Activated T-cell treated with anti-CD3 and anti-CD28 coated beads for 1 hour (primary cell): Measurements from ENCODE around the gene PHC3.
"Not testable (repeated sequence)": the region's sequence is repeated elsewhere in the genome, so short reads cannot be mapped to it uniquely, and the experiment has no call there.

ENCODE experiments used
- DNase-seq: peaks from one replicate; pipeline ENCODE4 v3.0.0-alpha.2; 2020; ENCODE audit warnings: low read depth

Gene PHC3

DNA sequence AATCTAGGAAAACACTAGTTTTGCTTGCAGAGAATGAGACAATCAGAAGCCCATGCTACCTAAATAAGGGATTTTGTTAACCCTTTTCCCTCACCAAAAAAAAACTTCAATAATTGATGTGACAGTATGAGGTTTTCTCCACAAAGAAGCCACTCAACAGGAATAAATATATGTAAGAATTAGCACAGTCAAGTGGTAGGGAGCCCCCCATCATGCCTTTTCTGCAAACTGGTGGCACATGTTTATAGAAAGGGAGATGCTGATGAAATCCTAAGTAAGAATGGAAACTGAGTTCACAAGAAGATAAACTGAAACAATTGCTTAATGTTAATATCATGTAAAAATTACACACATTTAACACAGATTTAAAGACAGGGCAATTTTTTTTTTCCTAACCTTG lies 51.0 kb downstream of the PHC3 start:
- no peak for DNase-seq

DNA sequence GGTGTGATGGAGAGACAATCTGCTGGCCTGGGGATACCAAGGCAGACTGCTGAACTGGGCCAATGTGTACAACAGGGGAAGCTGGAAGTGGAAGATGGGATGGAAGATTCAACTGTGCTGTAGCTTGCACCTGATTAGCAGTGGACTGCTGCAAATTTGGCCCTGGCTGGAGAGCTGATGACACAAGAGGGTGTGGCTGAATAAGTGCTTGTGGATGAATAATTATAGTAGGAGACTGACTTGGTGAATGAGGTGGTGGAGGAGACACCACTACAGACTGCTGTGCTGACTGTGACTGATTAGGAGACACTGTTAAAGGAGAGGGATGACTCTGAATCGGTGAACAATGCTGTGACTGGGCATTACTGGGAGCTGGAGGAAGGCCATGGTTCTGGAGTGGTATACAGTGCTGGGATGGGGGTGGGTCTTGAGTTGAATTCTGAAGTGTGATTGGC lies 52.5 kb downstream of the PHC3 start:
- no peak for DNase-seq

DNA sequence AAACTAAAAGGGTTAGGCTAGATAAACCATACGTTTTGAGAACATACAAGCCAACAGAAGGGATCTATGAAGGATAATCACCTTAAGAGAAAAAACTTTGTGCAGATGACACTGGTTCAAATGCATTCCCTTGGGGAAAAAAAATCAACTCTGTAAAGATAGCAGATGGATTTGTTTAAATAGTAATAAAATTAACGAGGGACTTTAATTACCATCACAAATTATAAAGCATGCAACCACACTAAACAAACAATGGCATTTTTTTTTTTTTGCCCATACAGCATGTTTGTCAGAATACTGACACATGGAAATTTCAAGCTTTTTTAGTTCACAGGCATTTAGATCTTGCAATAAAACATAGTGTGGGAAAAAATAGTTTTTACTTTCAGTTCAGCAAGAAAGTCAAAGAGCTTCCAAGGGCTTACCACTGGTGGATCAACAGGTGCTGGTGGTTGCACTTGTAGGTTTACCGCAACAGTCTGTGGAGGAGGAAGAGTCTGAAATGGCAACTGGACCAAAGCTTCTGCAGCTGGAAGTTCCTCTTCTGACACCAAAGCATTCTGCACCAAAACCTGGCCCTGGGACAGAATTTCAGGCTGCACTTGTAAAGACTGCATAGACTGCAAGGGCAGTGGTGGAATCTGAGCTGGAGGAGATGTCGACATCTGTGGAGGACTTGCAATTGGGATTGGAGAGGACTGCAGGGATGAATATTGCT lies 53.1 kb downstream of the PHC3 start:
- DNase-seq, result no peak

DNA sequence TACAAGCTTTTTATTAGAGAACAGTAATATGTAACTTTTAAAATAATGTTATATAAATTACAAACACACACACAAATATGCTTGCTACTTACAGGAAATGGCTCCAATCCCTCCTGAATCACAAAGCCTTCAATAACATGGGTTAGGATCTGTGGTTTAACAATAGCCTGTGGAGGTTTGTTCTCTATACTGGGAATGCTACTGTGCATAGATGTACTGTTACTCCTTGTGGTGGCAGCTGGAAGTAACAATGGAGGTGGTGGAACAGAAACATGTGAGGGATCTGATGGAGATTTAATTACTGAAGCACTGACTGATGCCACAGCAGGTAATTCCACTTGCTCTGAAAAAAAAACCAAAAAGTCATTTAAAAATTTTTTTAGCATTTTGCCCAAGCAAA lies 64.4 kb downstream of the PHC3 start:
- DNase-seq, result no peak

DNA sequence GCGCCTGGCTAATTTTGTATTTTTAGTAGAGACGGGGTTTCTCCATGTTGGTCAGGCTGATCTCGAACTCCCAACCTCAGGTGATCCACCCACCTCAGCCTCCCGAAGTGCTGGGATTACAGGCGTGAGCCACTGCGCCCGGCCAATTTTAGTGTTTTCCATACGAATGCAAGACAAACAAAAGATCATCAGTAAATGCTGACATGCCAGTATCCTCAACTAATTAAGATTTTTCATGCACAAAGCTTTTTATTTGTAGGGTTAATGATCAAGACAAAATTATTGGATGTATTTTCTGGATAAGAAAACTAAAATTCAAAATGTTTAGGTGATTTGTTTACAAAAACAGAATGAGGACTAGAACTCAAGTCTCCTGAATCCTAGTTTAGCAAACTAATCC lies 67.4 kb downstream of the PHC3 start:
- DNase-seq, result not testable (repeated sequence)

DNA sequence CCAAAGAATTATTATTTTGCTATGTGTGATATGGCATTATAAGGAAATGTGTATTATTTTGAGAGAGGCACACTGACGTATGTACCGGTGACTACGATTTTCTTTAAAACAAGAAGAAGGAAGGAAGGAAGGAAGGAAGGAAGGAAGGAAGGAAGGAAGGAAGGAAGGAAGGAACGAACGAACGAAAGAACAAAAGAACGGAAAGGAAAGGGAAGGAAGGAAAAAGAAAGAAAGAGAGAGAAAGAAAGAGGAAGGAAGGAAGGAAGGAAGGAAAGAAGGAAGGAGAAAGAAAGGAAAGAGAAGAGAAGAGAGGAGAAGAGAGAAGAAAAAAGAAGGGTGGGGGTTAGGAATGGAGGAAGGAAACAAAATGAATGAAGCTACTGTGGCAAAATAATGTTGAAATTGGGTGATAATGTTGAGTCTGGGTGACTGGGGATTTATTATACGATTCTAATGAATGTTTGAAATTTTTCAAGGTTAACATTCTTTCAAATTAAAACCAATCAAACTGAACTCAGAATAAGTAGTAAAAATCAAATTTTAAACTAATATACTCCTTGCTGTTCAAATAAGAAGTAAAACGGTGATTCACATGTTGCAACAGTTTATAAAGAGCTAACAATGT lies 70.3 kb downstream of the PHC3 start:
- no peak for DNase-seq

DNA sequence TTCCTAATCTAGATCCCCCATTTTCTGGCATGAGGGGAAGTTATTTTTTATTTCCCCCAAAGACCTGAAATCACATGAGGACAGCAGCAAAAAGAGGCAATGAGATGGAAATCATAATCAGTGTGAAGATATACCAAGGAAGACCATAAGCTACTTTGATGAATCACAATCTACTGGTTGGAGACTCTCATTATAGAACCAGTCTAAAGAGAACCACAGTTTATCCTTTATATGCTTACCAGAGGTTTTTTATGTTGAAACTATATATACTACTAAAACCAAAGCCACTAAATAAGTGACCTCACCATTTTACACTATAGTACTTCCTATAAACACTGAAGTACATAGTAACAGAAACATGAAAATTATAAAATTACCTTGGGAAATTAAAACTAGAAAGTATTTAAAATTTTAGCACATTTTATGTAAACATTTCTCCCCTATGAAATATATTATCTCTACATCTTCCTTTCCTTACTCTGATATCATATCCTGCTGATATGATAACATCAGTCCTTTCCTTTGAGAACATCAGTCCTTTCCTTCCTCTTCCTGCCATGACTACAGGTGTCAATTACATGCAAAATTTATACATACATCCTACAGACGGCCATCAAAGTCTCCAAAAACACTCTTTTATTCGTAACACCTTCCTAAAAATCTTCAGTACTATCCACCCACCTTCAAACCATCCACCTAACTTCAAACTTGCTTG lies 71.8 kb downstream of the PHC3 start:
- DNase-seq, result no peak

DNA sequence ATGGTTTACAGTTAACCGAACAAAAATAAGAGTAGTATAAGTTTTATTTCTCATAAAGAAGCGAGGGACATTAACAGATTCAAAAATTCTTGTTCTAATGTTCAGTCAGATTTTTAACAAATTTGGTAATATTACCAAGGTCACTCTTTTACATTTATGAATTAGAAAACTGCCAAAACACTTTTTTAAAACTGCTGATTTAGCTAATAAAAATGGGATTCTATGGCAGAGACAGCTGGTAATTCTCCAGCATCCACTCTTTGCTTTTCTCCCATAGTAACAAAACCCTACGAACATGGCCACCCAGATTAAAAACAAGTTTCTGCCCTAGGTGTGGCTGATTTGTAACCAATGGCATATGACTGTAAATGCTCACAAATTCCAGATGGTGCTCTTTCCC lies 72.6 kb downstream of the PHC3 start:
- DNase-seq, result no peak

DNA sequence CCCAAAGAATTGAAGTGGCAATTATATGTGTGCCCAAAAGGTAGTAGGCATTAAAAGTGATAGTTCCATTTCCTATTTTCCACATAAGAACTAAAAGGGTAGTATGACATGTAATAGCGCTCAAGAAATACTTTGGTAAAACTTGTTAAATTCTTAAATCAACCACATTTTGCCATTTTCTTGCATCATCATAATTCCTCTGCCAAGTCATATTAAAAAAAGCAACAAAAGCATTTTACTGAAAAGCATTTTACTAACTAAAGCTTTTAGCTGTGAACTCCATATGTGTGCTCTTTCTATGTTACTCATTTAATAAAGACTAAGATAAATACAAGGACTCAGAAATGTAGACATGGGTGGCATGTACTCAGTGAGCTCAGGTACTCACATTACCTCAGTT lies 73.6 kb downstream of the PHC3 start:
- no peak for DNase-seq

DNA sequence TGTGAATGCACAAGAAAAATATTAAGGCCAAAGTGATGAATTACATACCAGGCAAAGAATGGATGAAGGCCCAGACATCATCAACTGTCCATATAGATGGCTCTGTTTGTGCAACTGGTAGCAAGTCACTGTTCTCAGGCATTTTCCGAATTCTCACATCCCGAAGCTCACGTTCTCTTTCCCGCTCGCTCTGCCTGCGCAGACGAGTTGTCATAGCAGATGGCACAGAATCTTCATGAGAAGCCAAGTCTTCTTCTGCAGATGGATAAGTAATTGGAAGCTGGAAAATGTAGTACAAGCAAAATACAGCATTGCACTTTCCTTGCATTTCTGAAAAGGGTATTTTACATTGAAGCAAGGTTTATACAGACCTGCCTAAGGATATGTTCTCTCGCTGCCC lies 79.1 kb downstream of the PHC3 start:
- no peak for DNase-seq

DNA sequence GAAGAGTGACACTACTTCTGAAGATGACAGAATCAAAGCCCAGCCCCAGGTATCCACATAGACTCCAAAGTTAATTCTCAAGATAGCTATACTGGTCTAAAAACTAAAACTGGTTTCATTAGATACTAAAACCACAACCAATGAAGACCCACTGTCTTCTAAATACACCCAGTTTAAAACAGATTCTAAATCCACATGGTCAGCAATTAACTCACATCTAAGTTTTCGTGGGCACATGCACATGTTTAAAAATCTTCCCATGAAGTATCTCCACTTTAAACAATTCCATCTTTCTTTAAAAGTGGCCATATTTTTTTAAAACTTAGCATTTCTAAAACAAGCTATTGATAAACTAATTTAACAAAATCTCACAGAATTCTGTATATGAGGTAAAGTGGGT lies 80.6 kb downstream of the PHC3 start:
- no peak for DNase-seq

DNA sequence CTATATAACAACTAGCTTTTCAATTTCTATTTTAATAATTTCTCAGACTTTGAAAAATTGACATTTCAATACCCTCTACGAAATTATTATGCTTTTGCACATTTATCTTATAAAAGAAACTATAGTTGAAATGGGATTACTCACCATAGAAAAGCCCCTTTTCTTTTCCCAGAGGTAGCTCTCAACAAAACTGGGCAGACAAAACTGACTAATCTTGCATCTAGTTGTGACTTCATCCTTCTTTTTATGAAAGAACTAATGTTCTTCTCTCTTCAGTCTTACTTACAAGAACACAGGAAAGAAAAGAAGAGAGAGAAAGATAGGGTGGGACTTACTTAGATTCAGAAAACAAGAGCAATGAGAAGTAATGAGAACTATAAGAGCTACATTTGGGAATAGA lies 82.8 kb downstream of the PHC3 start:
- no peak for DNase-seq

DNA sequence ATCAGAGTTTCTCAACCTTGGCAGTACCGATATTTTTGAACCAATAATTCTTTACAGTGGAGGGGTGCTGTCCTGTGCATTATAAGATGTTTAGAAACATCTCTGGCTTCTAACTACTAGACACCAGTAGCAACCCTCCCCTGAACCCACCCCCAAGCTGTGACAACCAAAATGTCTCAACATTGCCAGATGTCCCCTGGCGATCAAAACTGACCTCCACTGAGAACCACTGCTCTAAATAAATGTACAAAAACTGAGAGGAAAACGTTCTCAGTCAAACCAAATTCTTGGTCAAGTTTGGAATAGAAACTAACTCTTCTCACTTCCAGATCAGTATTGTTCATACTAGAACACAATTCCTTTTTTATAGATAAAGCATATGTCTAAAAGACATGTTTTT lies 85.2 kb downstream of the PHC3 start:
- DNase-seq, result no peak

DNA sequence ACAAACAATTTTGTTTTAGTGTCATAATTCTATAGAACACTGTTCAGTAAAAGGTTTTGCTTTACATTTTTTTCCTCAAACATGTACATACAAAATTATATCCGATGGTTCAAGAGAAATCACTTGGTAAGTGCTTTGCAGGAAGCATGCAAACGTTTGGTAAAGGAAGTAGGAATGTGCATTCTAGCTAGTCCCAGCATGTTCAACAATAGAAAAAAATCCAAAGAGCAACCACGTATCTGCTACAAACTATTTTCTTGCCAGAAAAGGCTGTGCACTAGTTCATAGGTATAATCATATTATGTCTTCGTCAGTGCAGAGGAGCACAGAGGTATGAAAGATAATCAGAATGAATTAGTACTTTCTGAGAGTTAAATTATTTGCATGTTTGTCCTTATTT lies 85.8 kb downstream of the PHC3 start:
- no peak for DNase-seq

DNA sequence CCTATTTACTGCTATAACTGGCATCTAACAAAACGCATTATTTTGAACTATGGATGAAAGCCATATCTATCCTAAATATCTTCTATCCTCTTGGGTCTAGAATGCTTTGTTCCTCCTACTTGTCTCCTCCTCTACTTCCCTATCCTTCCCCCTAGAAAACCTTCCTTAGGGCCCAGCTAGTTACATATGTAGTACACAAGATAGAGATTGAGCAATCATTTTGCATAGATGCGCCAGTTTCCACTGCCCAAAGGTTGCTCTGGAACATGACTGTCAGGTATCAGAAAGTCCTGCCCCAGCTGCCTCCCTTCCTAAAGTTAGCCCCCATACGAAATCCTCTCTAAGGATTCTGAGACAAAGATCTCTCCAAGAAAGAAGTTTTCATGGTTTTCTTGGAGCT lies 88.6 kb downstream of the PHC3 start:
- no peak for DNase-seq

DNA sequence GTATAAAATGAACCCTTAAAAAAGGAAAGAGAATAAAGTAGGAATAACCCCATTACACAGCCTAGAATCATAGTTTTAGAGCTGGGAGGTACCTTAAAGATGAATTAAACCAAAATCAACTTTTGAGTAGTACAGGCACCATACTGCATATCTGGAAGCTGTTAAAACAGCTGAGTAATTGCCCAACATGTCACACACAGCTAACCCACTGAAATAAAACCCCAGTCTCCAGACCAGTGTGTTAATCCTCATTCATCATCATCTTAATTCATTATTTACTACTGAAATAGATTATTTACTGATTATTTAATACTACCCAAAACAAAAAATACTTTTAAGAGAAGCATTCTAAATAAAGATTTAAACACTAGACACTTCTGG lies 90.9 kb downstream of the PHC3 start:
- DNase-seq, result no peak

DNA sequence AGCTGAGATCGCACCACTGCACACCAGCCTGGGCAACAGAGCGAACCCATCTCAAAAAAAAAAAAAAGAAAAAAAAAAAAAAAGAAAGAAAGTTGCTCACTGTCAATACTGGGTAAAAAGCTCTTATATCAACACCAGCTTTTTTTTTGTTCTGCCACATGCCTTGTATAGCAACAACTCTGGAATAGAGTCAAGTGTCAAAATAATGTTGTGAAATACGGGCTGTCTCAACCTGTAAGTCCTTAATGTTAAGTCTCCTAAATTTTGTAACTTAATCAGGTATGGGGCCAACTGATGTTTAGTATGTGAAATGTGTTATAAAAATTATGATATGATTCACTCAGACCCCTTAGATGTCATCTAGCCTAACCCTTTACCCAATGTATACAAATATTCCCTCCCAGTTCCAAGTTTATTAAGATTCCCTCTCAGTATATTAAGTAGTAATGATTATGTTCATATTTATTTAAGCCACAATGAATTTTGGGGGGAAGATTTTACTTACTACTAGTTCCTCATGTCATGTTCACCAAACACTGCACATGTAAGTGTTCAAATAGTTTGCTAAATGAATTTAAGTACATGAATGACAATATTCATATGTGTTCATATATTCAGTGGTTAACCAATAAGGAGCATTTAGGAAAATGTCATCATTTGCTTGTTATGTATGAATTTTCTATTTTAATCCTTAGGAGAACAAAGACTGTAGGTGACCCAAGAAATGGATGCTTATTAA lies 91.5 kb downstream of the PHC3 start:
- DNase-seq, result no peak

DNA sequence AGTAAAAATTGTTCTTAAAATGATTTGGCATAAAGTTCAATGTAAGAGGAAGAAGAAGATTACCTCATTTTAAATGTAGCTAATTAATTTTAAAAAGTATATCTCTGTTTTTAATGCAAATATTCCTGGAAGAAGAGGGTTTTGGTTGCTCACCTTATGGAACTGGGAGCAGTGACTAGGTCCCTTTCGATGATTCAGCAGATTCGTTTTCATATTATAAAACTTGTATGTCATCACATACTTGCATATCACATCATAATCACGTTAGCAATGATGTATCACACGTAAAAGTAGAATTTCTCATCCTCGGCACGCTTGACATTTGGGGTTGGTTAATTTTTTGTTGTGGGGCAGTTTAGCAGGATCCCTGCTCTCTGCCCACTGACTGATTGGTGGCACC lies 96.1 kb downstream of the PHC3 start:
- DNase-seq, result no peak

DNA sequence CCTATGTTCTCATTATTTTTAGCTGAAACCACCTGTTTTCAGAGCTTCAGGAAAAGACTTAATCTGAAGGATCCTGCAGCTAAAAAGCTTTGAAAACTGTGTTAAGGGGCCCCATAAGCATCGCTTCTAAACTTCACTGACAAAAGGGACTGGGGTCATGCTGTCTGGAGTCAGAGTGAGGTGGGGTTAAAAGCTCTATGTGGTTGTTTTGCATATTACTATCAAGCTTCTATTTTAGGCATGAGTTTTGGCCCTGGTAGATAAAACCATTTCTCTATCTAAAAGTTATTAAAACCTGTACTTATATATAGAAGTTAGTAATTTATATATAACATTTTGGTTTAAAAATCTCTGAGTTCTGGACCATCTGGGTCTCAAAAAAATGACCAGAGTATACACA lies 98.2 kb downstream of the PHC3 start:
- no peak for DNase-seq

DNA sequence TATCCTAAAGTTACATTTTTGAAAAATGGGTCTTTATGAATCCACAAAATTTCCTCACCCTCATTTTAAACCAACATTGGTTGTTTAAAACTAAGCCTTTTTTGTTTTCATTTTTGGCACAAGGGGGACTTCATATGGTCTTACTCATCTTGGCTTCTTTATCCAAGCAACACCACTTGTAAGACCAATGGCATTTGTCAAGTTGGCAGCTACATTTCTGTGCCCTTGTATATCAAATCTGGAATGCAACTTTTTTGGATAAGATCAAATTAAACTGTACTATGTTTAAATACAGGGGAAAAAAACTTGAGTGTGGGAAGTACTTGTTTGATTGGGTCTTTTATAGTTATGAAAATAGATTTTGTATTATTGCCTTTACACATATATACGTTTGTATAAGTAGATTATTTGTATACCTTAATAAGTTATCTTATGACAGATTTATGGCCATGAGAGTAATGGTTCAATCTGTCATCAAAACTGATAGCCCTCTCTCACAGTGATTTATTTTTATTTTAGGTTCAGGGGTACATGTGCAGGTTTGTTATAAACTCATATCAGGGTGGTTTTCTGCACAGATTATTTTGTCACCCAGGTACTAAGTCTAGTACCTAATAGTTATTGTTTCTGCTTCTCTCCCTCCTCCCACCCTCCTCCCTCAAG lies 100.3 kb downstream of the PHC3 start:
- no peak for DNase-seq

DNA sequence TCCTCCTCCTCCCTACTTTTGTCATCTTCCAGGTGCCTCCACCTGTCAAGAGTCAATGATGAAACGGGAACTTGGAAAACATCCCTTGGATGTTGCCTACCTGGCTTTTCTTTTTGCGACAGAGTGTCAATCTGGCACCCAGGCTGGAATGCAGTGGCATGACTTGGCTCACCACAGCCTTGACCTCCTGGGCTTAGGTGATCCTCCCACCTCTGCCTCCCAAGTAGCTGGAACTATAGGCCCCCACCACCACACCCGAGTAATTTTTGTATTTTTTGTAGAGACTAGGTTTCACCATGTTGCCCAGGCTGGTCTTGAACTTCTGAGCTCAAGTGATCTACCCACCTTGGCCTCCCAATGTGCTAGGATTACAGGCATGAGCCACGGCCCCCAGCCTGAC lies 100.9 kb downstream of the PHC3 start:
- DNase-seq, result no peak

DNA sequence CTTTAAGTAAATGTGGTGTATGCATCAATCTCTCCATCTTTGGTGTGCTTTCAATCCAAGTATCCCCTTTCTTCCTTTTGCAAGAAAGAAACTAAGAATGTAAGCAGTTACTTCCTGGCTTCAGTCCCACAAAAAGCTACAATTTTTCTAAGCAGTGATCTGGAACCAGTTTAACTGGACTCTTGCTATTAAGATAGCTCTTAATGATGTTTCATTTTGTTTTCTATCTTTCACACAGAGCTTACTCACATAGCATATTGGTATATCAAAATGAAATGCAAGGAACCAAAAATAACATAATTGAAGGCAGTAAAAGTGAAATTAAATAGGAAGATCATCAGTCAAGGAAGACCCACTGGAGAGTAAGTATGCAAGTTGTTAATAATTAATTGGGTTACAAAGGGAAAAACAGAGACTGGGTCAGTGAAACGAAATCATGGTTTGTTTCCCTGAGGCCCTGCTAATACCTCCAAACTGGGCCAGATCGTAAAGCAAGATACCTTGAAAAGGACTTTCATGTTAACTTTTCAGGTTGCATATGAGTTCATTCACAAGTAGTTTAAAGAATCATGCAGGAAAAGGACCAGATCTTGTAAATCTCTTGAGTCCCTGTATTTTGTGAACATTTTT lies 101.9 kb downstream of the PHC3 start:
- DNase-seq, result no peak
